Osteoblast (primary cell): ENCODE results near the gene ADPRM. TPM values are rescaled to one million over a fixed set of nuclear protein-coding genes. Genes with fewer than 3 reads are reported as not detected.
"Not testable (repeated sequence)": the region's sequence is repeated elsewhere in the genome, so short reads cannot be mapped to it uniquely, and the experiment has no call there.

Source experiments
- DNase-seq: peaks from one replicate; pipeline ENCODE4 v3.0.0; 2011; ENCODE audit warnings: low spot score, mixed read lengths; ENCODE audit not compliant: insufficient read length; ENCODE audit errors: missing footprints
- H2AFZ ChIP-seq: 2 replicates; pipeline ENCODE4 v1.6.0; 2011; ENCODE audit warnings: mild to moderate bottlenecking, low read length
- H3K27ac ChIP-seq: 2 replicates; pipeline ENCODE4 v1.5.1; 2011; ENCODE audit warnings: mild to moderate bottlenecking, low read depth, low read length, moderate library complexity
- H3K27me3 ChIP-seq: 2 replicates; pipeline ENCODE4 v1.6.0; 2012; ENCODE audit warnings: mild to moderate bottlenecking, control low read depth, inconsistent platforms, low read length, moderate library complexity; ENCODE audit not compliant: insufficient read depth
- H3K36me3 ChIP-seq: 2 replicates; pipeline ENCODE4 v1.5.1; 2011; ENCODE audit warnings: mild to moderate bottlenecking, low read length, control low read depth, moderate library complexity; ENCODE audit not compliant: insufficient read depth
- H3K4me1 ChIP-seq: 2 replicates; pipeline ENCODE4 v1.5.1; 2011; ENCODE audit warnings: mild to moderate bottlenecking, low read length, control low read depth, moderate library complexity; ENCODE audit not compliant: insufficient read depth
- H3K4me2 ChIP-seq: 2 replicates; pipeline ENCODE4 v1.6.0; 2011; ENCODE audit warnings: mild to moderate bottlenecking, low read length; ENCODE audit not compliant: insufficient read depth
- H3K4me3 ChIP-seq: fragments of 200-600 bp; sonication (generic); 3 replicates; pipeline ENCODE4 v1.5.1; 2012; ENCODE audit warnings: mild to moderate bottlenecking, low read length, inconsistent platforms; ENCODE audit not compliant: insufficient read depth
- H3K79me2 ChIP-seq: 2 replicates; pipeline ENCODE4 v1.6.0; 2012; ENCODE audit warnings: mild to moderate bottlenecking, low read length, control low read depth, inconsistent platforms; ENCODE audit not compliant: insufficient read depth
- H3K9me3 ChIP-seq: 2 replicates; pipeline ENCODE4 v1.5.1; 2011; ENCODE audit warnings: low read depth, low read length, control low read depth
- H4K20me1 ChIP-seq: 2 replicates; pipeline ENCODE4 v1.6.0; 2012; ENCODE audit warnings: mild to moderate bottlenecking, low read length, control low read depth; ENCODE audit not compliant: insufficient read depth
- CTCF ChIP-seq: IDR thresholded peaks from 2 replicates; pipeline ENCODE4 v1.5.1; 2011; ENCODE audit warnings: mild to moderate bottlenecking, low read depth, low read length, moderate library complexity; ENCODE audit errors: extremely low read depth
- total RNA-seq: library from RNA; depleted of rRNA; stranded (reverse); fragments of >200 nt; gene quantifications from 2 replicates; pipeline ENCODE4 v1.2.3, GENCODE V29; 2012

ADPRM gene
- total RNA-seq, 1 donor = 17.4 TPM

GRCh38 chr17:10681866-10682446, 15.4 kb upstream of the ADPRM start:
- H4K20me1 ChIP-seq = no peaks in the 10 kb centered on the region
- no peak overlapping the region for H3K4me2 ChIP-seq
- peak; percentile 21 for DNase-seq
- peak overlapping the region; percentile 50 for H3K27ac ChIP-seq
- peaks cover 8% of the 10 kb centered on the region for H3K4me1 ChIP-seq
- H2AFZ ChIP-seq = no peak overlapping the region
- H3K36me3 ChIP-seq = peaks cover 38% of the 10 kb centered on the region
- TF ChIP-seq CTCF = no peak
- no peaks in the 10 kb centered on the region for H3K79me2 ChIP-seq
- no peak overlapping the region for H3K4me3 ChIP-seq
- no peaks in the 10 kb centered on the region for H3K9me3 ChIP-seq
- H3K27me3 ChIP-seq = no peaks in the 10 kb centered on the region

- peak overlapping the region; percentile 4 for H3K27ac ChIP-seq
- no peaks in the 10 kb centered on the region for H3K27me3 ChIP-seq
- H3K36me3 ChIP-seq = peaks cover 33% of the 10 kb centered on the region
These were observed 13.5 kb upstream of the ADPRM start for GRCh38 chr17:10683853-10684252.

GRCh38 chr17:10687499-10687898, 9.9 kb upstream of the ADPRM start:
- Histone ChIP-seq H2AFZ (no peak overlapping the region), H3K36me3 (peaks cover 37% of the 10 kb centered on the region), H3K27ac (no peak overlapping the region), H3K4me2 (no peak overlapping the region), H3K9me3 (no peaks in the 10 kb centered on the region), H4K20me1 (no peaks in the 10 kb centered on the region), H3K4me1 (no peaks in the 10 kb centered on the region), H3K79me2 (peaks cover 36% of the 10 kb centered on the region), H3K27me3 (no peaks in the 10 kb centered on the region), H3K4me3 (no peak overlapping the region)
- TF ChIP-seq CTCF = no peak
- no peak for DNase-seq

More at GRCh38 chr17:10683853-10684252, 13.5 kb upstream of the ADPRM start:
- no peaks in the 10 kb centered on the region for H3K9me3 ChIP-seq
- TF ChIP-seq CTCF = peak; percentile 63
- no peaks in the 10 kb centered on the region for H4K20me1 ChIP-seq
- H3K79me2 ChIP-seq = peaks cover 5% of the 10 kb centered on the region
- H3K4me2 ChIP-seq = no peak overlapping the region
- H2AFZ ChIP-seq = no peak overlapping the region
- H3K4me3 ChIP-seq = no peak overlapping the region
- H3K4me1 ChIP-seq = peaks cover 8% of the 10 kb centered on the region
- peak; percentile 72 for DNase-seq

- not testable (repeated sequence) for H3K9me3 ChIP-seq, H3K27ac ChIP-seq, H3K27me3 ChIP-seq, DNase-seq, H4K20me1 ChIP-seq, H2AFZ ChIP-seq
- Histone ChIP-seq H3K36me3 (peaks cover 39% of the 10 kb centered on the region), H3K79me2 (peaks cover 77% of the 10 kb centered on the region), H3K4me1 (peaks cover 12% of the 10 kb centered on the region), H3K4me3 (peak overlapping the region; percentile 80), H3K4me2 (peak overlapping the region; percentile 87)
These were observed 1.5 kb upstream of the ADPRM start for GRCh38 chr17:10695875-10696407.
